Measurements from ENCODE around the gene KRT2. TPM values are rescaled to one million over a fixed set of nuclear protein-coding genes. Genes with fewer than 3 reads are reported as not detected.

Gene KRT2
- total RNA-seq, 1 donor from 2014 or later, result not detected

DNA sequence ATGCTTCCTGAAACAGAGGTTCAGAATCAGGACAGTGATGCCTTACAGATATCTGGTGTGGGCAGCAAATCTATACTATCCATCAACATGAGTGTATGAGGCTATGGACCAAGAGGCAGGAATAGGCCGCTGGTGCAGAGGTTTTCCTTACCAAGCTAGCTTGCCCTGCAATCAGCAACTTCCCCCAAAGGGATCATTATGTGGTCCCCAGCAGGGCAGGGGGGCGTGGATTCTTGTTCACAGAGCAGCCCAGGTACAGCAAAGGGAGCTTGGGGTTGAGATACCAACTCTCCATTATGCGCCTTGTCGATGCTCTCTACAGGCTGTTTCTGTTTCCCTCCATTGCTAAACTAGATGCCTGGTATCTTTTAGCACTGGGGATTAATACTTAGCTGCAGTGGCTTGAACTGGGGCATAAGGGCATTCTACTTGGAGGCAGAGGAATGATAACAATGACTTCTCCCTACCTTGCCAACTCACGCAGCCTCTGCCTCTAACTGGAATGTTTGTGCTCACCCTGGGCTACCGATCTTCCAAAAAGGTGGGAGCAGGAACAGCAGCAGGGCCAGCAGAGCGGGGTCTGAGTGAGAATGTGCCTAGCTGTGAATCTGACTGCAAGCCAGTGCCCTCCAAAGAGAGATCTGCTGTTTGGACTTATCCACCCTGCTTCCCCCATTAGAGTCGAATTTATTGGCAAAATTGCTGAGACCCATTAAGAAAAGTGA, 38.5 kb upstream of the KRT2 start:
- TF ChIP-seq, protein P1, sequence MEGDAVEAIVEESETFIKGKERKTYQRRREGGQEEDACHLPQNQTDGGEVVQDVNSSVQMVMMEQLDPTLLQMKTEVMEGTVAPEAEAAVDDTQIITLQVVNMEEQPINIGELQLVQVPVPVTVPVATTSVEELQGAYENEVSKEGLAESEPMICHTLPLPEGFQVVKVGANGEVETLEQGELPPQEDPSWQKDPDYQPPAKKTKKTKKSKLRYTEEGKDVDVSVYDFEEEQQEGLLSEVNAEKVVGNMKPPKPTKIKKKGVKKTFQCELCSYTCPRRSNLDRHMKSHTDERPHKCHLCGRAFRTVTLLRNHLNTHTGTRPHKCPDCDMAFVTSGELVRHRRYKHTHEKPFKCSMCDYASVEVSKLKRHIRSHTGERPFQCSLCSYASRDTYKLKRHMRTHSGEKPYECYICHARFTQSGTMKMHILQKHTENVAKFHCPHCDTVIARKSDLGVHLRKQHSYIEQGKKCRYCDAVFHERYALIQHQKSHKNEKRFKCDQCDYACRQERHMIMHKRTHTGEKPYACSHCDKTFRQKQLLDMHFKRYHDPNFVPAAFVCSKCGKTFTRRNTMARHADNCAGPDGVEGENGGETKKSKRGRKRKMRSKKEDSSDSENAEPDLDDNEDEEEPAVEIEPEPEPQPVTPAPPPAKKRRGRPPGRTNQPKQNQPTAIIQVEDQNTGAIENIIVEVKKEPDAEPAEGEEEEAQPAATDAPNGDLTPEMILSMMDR (conservative IDR thresholded peaks at IDR 0.05; ENCODE audit: low read depth, low read length), result no peak
- no peak overlapping the region for H3K4me3 ChIP-seq (ENCODE audit: low read depth, low read length)

DNA sequence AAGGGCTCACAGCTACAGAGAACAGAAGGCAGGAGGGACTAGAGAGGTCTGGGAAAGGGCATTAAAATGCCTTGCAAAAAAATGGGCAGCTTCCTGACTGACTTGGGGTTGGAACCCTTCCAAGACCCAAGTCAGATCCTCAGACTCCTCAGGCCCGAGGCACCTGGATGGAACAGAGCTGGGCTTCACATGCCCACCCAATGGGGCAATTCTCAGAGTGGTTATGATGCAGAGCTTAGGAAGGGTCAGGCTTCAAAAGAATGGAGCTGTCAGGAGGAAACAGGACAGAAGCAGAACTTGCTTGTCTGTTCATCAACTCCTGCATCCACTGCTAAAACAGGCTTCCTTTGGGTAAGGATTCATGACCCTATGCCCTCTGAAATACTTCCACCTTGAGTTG, 37.9 kb upstream of the KRT2 start:
- TF ChIP-seq, protein P1 (conservative IDR thresholded peaks at IDR 0.05; ENCODE audit: low read depth, low read length), result no peak
- DNase-seq (ENCODE audit: low read depth), result no peak

More for the DNA sequence above, 38.5 kb upstream of the KRT2 start:
- DNase-seq (ENCODE audit: low read depth), result no peak

DNA sequence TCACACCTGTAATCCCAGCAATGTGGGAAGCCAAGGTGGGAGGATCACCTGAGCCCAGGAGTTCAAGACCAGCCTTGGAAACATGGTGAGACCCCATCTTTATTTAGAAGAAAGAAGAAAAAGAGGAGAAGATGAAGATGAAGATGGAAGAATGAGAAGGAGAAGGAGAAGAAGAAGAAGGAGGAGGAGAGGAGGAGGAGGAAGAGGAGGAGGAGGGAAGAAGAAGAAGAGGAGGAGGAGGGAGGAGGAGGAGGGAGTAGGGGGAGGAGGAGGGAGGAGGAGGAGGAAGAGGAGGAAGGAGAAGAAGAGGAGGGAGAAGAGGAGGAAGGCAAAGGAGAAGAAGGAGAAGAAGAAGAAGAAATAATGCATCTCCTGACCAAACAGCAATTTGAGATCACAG, 37.2 kb upstream of the KRT2 start:
- DNase-seq (ENCODE audit: low read depth), result no peak
- TF ChIP-seq, protein P1 (conservative IDR thresholded peaks at IDR 0.05; ENCODE audit: low read depth, low read length), result no peak
- H3K4me3 ChIP-seq (ENCODE audit: low read depth, low read length), result no peak overlapping the region

More for the DNA sequence above, 37.9 kb upstream of the KRT2 start:
- H3K4me3 ChIP-seq (ENCODE audit: low read depth, low read length), result no peak overlapping the region

DNA sequence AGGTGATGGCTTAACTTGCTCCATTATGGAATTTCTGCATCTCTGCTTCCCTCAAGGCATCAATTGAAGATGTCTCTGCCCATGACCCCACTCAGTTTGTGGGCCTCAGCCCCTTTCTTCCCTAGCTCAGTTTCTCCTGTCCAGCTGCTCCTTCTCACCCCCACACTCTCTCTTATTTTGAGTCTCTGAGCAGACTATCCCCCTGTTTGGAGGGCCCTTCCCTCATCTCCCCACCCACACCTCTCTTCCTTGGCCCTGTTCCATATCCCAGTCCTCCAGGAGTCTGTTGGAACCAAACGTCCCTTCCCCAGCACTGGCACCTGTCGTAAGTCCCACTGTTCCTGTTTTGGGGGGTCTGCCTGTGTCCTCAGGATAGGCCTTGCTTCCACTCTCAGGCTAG, 36.5 kb upstream of the KRT2 start:
- no peak for DNase-seq (ENCODE audit: low read depth)
- no peak overlapping the region for H3K4me3 ChIP-seq (ENCODE audit: low read depth, low read length)
- TF ChIP-seq, protein P1 (conservative IDR thresholded peaks at IDR 0.05; ENCODE audit: low read depth, low read length), result no peak

DNA sequence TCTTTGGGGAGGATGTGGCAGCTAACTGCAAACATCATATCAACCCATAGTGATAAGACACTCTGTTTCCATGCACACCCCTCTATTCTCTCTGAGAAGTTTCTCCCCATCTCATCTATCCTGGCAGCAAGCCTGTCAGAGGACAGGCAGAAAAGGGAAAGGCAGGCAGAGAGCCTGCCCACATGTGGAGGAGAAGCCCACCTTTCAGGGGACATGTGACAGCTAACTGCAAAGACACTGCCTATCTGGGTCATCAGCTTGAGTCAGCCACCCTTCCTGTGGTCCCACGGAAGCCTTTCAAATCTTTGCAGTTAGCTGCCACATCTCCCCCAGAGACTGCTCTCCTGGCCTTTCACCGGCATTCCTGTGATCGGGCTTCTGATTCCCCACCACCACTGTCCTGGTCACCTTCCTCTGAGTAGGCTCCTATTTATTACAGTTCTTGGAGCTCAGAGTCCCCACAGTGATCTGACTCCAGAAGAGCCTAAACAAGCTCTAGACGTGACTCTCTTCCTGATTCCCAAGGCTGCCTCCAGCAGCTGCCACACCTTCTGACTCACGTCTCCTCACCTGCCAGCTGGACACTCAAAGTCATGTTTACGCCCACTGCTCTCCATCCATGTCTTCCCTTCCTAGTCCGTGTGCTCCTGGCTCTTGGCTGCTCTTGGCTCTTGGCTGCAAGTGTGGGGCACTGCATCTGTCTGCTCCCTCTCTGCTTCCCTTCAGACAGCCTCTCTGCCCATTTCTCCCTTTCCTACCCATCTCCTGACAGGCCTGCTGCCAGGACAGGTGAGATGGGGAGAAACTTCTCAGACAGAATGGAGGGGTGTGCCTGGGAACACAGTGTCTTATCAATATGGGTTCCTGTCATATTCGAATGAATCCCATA, 35.7 kb upstream of the KRT2 start:
- TF ChIP-seq, protein P1 (conservative IDR thresholded peaks at IDR 0.05; ENCODE audit: low read depth, low read length), result no peak
- DNase-seq (ENCODE audit: low read depth), result no peak
- no peak overlapping the region for H3K4me3 ChIP-seq (ENCODE audit: low read depth, low read length)

DNA sequence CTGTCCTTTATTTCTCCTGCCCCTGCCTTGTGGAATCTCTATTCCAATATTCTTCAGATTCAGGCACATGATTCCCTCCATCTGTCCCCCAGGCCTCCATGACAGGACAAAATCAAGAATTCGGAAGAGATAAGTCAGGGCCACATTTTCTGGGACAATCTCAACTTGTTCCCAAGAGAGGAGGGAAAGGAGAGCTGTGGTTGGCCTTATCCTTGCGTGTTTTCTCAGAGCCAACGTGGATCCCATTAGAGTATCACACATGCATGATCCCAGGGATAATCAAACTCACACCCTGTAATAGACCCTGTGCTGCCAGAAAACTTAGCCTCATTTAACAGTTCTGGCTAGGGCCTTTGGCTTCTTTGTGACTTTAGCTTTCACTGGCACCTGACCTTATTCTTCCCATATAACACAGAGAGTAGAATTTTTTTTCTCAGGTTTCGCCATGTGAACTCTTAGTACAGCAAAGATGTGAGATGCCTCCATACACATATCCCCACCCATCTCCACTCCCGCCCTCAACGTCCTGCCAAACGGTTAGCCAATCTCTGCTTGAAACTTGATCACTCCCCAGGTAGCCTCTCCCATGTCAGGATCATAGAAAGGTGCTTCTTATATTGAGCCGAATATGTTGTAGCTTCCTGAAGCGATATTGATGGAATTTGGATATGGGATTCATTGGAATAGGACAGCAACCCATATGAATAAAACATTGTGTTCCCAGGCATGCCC, 34.9 kb upstream of the KRT2 start:
- TF ChIP-seq, protein P1 (conservative IDR thresholded peaks at IDR 0.05; ENCODE audit: low read depth, low read length), result no peak
- DNase-seq (ENCODE audit: low read depth), result no peak
- no peak overlapping the region for H3K4me3 ChIP-seq (ENCODE audit: low read depth, low read length)

All from epithelial cell of proximal tubule (primary cell).